GM23338 (cell line): ENCODE data around the gene APBA1. TPM values are rescaled to one million over a fixed set of nuclear protein-coding genes. Genes with fewer than 3 reads are reported as not detected.

ENCODE experiments used
- ATAC-seq: fragments of 200-7000 bp; cut with Tn5 transposase; 3 replicates; pipeline ENCODE4 v1.9.1; 2020
- DNase-seq: peaks from one replicate; pipeline ENCODE4 v3.0.0-alpha.2; 2015; ENCODE audit warnings: low spot score
- H2AFZ ChIP-seq: fragments of 200-600 bp; sonication (generic); 2 replicates; pipeline ENCODE4 v1.8.0; 2016; ENCODE audit warnings: antibody characterized with exemption, mild to moderate bottlenecking, moderate library complexity
- H3F3A ChIP-seq: fragments of 200-600 bp; sonication (generic); replicated peaks from 2 replicates; pipeline ENCODE4 v1.8.0; 2017; ENCODE audit warnings: antibody characterized with exemption, mixed run types, low read depth
- H3K27ac ChIP-seq: fragments of 200-600 bp; sonication (generic); 2 replicates; pipeline ENCODE4 v1.6.1; 2016; ENCODE audit warnings: low read depth
- H3K27me3 ChIP-seq: fragments of 200-600 bp; sonication (generic); 2 replicates; pipeline ENCODE4 v1.8.0; 2016; ENCODE audit warnings: mild to moderate bottlenecking, mixed run types, moderate library complexity; ENCODE audit not compliant: insufficient read depth
- H3K36me3 ChIP-seq: fragments of 200-600 bp; sonication (generic); 2 replicates; pipeline ENCODE4 v1.8.0; 2016; ENCODE audit warnings: mild to moderate bottlenecking; ENCODE audit not compliant: insufficient read depth
- H3K4me1 ChIP-seq: fragments of 200-600 bp; sonication (generic); 2 replicates; pipeline ENCODE4 v1.8.0; 2016; ENCODE audit warnings: mild to moderate bottlenecking, moderate library complexity; ENCODE audit not compliant: insufficient read depth
- H3K4me2 ChIP-seq: fragments of 200-600 bp; sonication (generic); 2 replicates; pipeline ENCODE4 v1.7.1; 2017; ENCODE audit warnings: mixed run types
- H3K4me3 ChIP-seq: fragments of 200-600 bp; sonication (generic); 2 replicates; pipeline ENCODE4 v1.6.1; 2016; ENCODE audit warnings: mixed run types
- H3K79me2 ChIP-seq: fragments of 200-600 bp; sonication (generic); replicated peaks from 2 replicates; pipeline ENCODE4 v1.8.0; 2017; ENCODE audit warnings: mild to moderate bottlenecking; ENCODE audit not compliant: insufficient read depth
- H3K9me2 ChIP-seq: fragments of 200-600 bp; sonication (generic); 2 replicates; pipeline ENCODE4 v1.8.0; 2017; ENCODE audit not compliant: insufficient read depth
- H4K20me1 ChIP-seq: fragments of 200-600 bp; sonication (generic); replicated peaks from 2 replicates; pipeline ENCODE4 v1.8.0; 2017; ENCODE audit warnings: mild to moderate bottlenecking; ENCODE audit not compliant: insufficient read depth
- H3K27ac Mint-ChIP-seq: 2 replicates; pipeline ENCODE4 v1.8.0; 2020; ENCODE audit warnings: inconsistent platforms, mild to moderate bottlenecking, moderate library complexity, mixed read lengths
- H3K27me3 Mint-ChIP-seq: 3 replicates; pipeline ENCODE4 v1.8.0; 2022; ENCODE audit warnings: low read depth, mild to moderate bottlenecking, moderate library complexity, mixed read lengths, inconsistent platforms; ENCODE audit not compliant: insufficient read depth, poor library complexity
- H3K36me3 Mint-ChIP-seq: 3 replicates; pipeline ENCODE4 v1.8.0; 2021; ENCODE audit warnings: low read depth, mild to moderate bottlenecking, inconsistent platforms, moderate library complexity, mixed read lengths
- H3K4me1 Mint-ChIP-seq: 3 replicates; pipeline ENCODE4 v1.8.0; 2020; ENCODE audit warnings: mild to moderate bottlenecking, inconsistent platforms, mixed read lengths
- H3K4me3 Mint-ChIP-seq: 3 replicates; pipeline ENCODE4 v1.8.0; 2021; ENCODE audit warnings: moderate library complexity, mild to moderate bottlenecking, inconsistent platforms, mixed read lengths
- H3K9me3 Mint-ChIP-seq: 3 replicates; pipeline ENCODE4 v1.8.0; 2020; ENCODE audit warnings: moderate library complexity, mild to moderate bottlenecking, inconsistent platforms, mixed read lengths
- CREB1 ChIP-seq: fragments of 250-450 bp; sonication (Bioruptor Pico); IDR thresholded peaks from 2 replicates; pipeline ENCODE4 v1.5.0; 2020; ENCODE audit warnings: low read depth, mild to moderate bottlenecking, moderate library complexity
- CTCF ChIP-seq, 2 experiments: fragments of 200-600 bp in 1 of 2; sonication (generic) in 1 of 2; conservative IDR thresholded peaks; 2 replicates each; pipeline versions ENCODE4 v1.5.1 to v1.6.1; 2016 to 2017; ENCODE audit warnings: antibody characterized with exemption in 2 of 2, low read depth in 2 of 2, mild to moderate bottlenecking in 2 of 2, moderate library complexity in 1 of 2
- ETS1 ChIP-seq: IDR thresholded peaks from 2 replicates; pipeline ENCODE4 v1.6.1; 2016; ENCODE audit warnings: antibody characterized with exemption
- EZH2 ChIP-seq: fragments of 200-600 bp; sonication (generic); IDR thresholded peaks from one replicate; pipeline ENCODE4 v1.8.0; 2017; ENCODE audit warnings: antibody characterized with exemption, mild to moderate bottlenecking, low read depth; ENCODE audit not compliant: unreplicated experiment
- JUNB ChIP-seq: IDR thresholded peaks from one replicate; pipeline ENCODE4 v1.6.1; 2016; ENCODE audit warnings: antibody characterized with exemption; ENCODE audit not compliant: unreplicated experiment
- NANOG ChIP-seq: IDR thresholded peaks from 2 replicates; pipeline ENCODE4 v1.6.1; 2016; ENCODE audit warnings: antibody characterized with exemption, borderline replicate concordance
- POLR2AphosphoS5 ChIP-seq: IDR thresholded peaks from 2 replicates; pipeline ENCODE4 v1.6.1; 2016; ENCODE audit warnings: antibody characterized with exemption, low read depth
- REST ChIP-seq: IDR thresholded peaks from one replicate; pipeline ENCODE4 v1.6.1; 2018; ENCODE audit warnings: antibody characterized with exemption; ENCODE audit not compliant: unreplicated experiment
- STAT1 ChIP-seq: IDR thresholded peaks from one replicate; pipeline ENCODE4 v1.6.1; 2016; ENCODE audit warnings: antibody characterized with exemption; ENCODE audit not compliant: unreplicated experiment
- ZNF114 ChIP-seq: fragments of 250-450 bp; sonication (Bioruptor Pico); IDR thresholded peaks from 2 replicates; pipeline ENCODE4 v1.5.0; 2020; ENCODE audit warnings: mild to moderate bottlenecking, moderate library complexity
- ZNF331 ChIP-seq: fragments of 250-450 bp; sonication (Bioruptor Pico); IDR thresholded peaks from 2 replicates; pipeline ENCODE4 v1.5.0; 2020; ENCODE audit warnings: low read depth, mild to moderate bottlenecking, moderate library complexity
- ZNF462 ChIP-seq: fragments of 250-450 bp; sonication (Bioruptor Pico); IDR thresholded peaks from 2 replicates; pipeline ENCODE4 v1.5.0; 2020; ENCODE audit warnings: mild to moderate bottlenecking, moderate library complexity
- polyA plus RNA-seq: library from polyadenylated mRNA; unstranded; fragments of >200 nt; fragmentation: Nextera tagmentation; extraction: Ambion mirVana; gene quantifications from 2 replicates; pipeline ENCODE4 v1.2.1, GENCODE V29; 2016
- total RNA-seq: library from RNA; depleted of rRNA; stranded (reverse); fragments of >200 nt; shearing (Covaris generic); gene quantifications from 2 replicates; pipeline ENCODE4 v1.2.3, GENCODE V29; 2014

Gene APBA1
- total and polyA plus RNA-seq, 2 experiments from 2014 or later, result 0.26 to 1.0 TPM

- no peak for TF ChIP-seq ZNF462
- no peak for TF ChIP-seq STAT1
- no peak for TF ChIP-seq JUNB
- TF ChIP-seq EZH2, result no peak
Measured at GRCh38 chr9:69571032-69571431, 101.1 kb downstream of the APBA1 start (continued).

GRCh38 chr9:69569738-69570451, 102.3 kb downstream of the APBA1 start:
- H3K36me3 ChIP-seq, result no peaks in the 10 kb centered on the region
- TF ChIP-seq ZNF331 (CRISPR knock-in tag) (no peak), CREB1 (no peak), STAT1 (no peak), ETS1 (no peak), ZNF114 (no peak), EZH2 (no peak), REST (no peak), POLR2AphosphoS5 (no peak), CTCF (conservative IDR thresholded peaks at IDR 0.05; ENCODE audit: low read depth in 2 of 2) (no peak), NANOG (no peak)

More at GRCh38 chr9:69569738-69570451, 102.3 kb downstream of the APBA1 start:
- H4K20me1 ChIP-seq, result no peaks in the 10 kb centered on the region; the same call in 1 of the 2 replicates
- H3F3A ChIP-seq, result no peaks in the 10 kb centered on the region
- Mint-ChIP-seq H3K27me3 (peaks cover 3% of the 10 kb centered on the region), H3K27ac (no peak overlapping the region), H3K4me1 (peaks cover 4% of the 10 kb centered on the region; the same call in 1 of the 3 replicates), H3K4me3 (no peak overlapping the region), H3K36me3 (no peaks in the 10 kb centered on the region), H3K9me3 (no peaks in the 10 kb centered on the region)
- no peak overlapping the region for H3K4me2 ChIP-seq
- no peak for DNase-seq
- H3K4me3 ChIP-seq, result no peak overlapping the region
- no peak overlapping the region for H3K27ac ChIP-seq
- no peaks in the 10 kb centered on the region for H3K27me3 ChIP-seq
- no peaks in the 10 kb centered on the region for H3K4me1 ChIP-seq
- H3K79me2 ChIP-seq, result no peaks in the 10 kb centered on the region
- no peaks in the 10 kb centered on the region for H3K9me2 ChIP-seq
- ATAC-seq, result no peak
- no peak overlapping the region for H2AFZ ChIP-seq
